ENCODE measurements around the gene ATF1.
"Not testable (repeated sequence)": the region's sequence is repeated elsewhere in the genome, so short reads cannot be mapped to it uniquely, and the experiment has no call there.

Gene ATF1

GRCh38 chr12:50753232-50753769, 10.6 kb upstream of the ATF1 start:
- no peak for DNase-seq

- peak; percentile 70 for DNase-seq
These were observed 589 bp downstream of the ATF1 start for GRCh38 chr12:50764286-50765094.

- DNase-seq, result peak; percentile 20
These were observed 1.4 kb downstream of the ATF1 start for GRCh38 chr12:50765095-50765911.

- no peak for DNase-seq
These were observed 4.5 kb downstream of the ATF1 start for GRCh38 chr12:50768391-50768790.

GRCh38 chr12:50768813-50769212, 4.9 kb downstream of the ATF1 start:
- DNase-seq, result not testable (repeated sequence)

GRCh38 chr12:50771409-50771808, 7.5 kb downstream of the ATF1 start:
- DNase-seq, result no peak

GRCh38 chr12:50772470-50772869, 8.6 kb downstream of the ATF1 start:
- no peak for DNase-seq

GRCh38 chr12:50772877-50773276, 9.0 kb downstream of the ATF1 start:
- DNase-seq, result no peak

GRCh38 chr12:50775251-50775650, 11.3 kb downstream of the ATF1 start:
- DNase-seq, result no peak

GRCh38 chr12:50776749-50777728, 13.1 kb downstream of the ATF1 start:
- no peak for DNase-seq

- DNase-seq, result no peak
These were observed 15.0 kb downstream of the ATF1 start for GRCh38 chr12:50778663-50779590.

- DNase-seq, result no peak
These were observed 16.1 kb downstream of the ATF1 start for GRCh38 chr12:50780013-50780412.

- DNase-seq, result no peak
These were observed 20.6 kb downstream of the ATF1 start for GRCh38 chr12:50784501-50784900.

- DNase-seq, result no peak
These were observed 21.6 kb downstream of the ATF1 start for GRCh38 chr12:50785406-50786001.

- DNase-seq, result no peak
These were observed 22.8 kb downstream of the ATF1 start for GRCh38 chr12:50786498-50787231.

- no peak for DNase-seq
These were observed 23.7 kb downstream of the ATF1 start for GRCh38 chr12:50787618-50788017.

GRCh38 chr12:50788561-50788960, 24.7 kb downstream of the ATF1 start:
- no peak for DNase-seq

- no peak for DNase-seq
These were observed 26.2 kb downstream of the ATF1 start for GRCh38 chr12:50790081-50790480.

GRCh38 chr12:50799908-50800307, 36.0 kb downstream of the ATF1 start:
- DNase-seq, result no peak

- no peak for DNase-seq
These were observed 39.5 kb downstream of the ATF1 start for GRCh38 chr12:50803230-50803875.

Measured in NCI-H1092 treated with DMSO at 0.1 percent for 48 hours (cell line).